Osteocyte (in vitro differentiated cells): ENCODE measurements around the gene MAPRE2. TPM values are rescaled to one million over a fixed set of nuclear protein-coding genes. Genes with fewer than 3 reads are reported as not detected.

Source experiments
- DNase-seq: peaks from one replicate; pipeline ENCODE4 v3.0.0; 2021; ENCODE audit warnings: mixed read lengths; ENCODE audit not compliant: unreplicated experiment; ENCODE audit errors: extremely low spot score
- H3K27ac Mint-ChIP-seq: one replicate; pipeline ENCODE4 v1.8.0; 2021; ENCODE audit warnings: mild to moderate bottlenecking, mixed read lengths; ENCODE audit not compliant: unreplicated experiment
- H3K27me3 Mint-ChIP-seq: one replicate; pipeline ENCODE4 v1.8.0; 2021; ENCODE audit warnings: mixed read lengths; ENCODE audit not compliant: unreplicated experiment
- H3K36me3 Mint-ChIP-seq: one replicate; pipeline ENCODE4 v1.8.0; 2021; ENCODE audit warnings: mixed read lengths; ENCODE audit not compliant: unreplicated experiment
- H3K4me1 Mint-ChIP-seq: one replicate; pipeline ENCODE4 v1.8.0; 2021; ENCODE audit warnings: mixed read lengths; ENCODE audit not compliant: unreplicated experiment
- H3K4me3 Mint-ChIP-seq: one replicate; pipeline ENCODE4 v1.8.0; 2021; ENCODE audit warnings: mild to moderate bottlenecking, moderate library complexity, mixed read lengths; ENCODE audit not compliant: unreplicated experiment
- H3K9me3 Mint-ChIP-seq: one replicate; pipeline ENCODE4 v1.8.0; 2021; ENCODE audit warnings: mixed read lengths; ENCODE audit not compliant: unreplicated experiment
- CTCF ChIP-seq: fragments of 200-600 bp; sonication (generic); IDR thresholded peaks from 2 replicates; pipeline ENCODE4 v1.5.0; 2021; ENCODE audit warnings: antibody characterized with exemption, mild to moderate bottlenecking, moderate library complexity
- total RNA-seq: library from RNA; stranded (reverse); gene quantifications from 2 replicates; pipeline ENCODE4 v1.2.1, GENCODE V29; 2021

MAPRE2 gene
- total RNA-seq, 1 donor from 2014 or later: 50.0 TPM

GRCh38 chr18:35137632-35138031 lies 96.4 kb downstream of the MAPRE2 start:
- Mint-ChIP-seq H3K9me3 (no peaks in the 10 kb centered on the region), H3K4me1 (no peaks in the 10 kb centered on the region), H3K36me3 (peaks cover 30% of the 10 kb centered on the region), H3K4me3 (no peak overlapping the region), H3K27me3 (no peaks in the 10 kb centered on the region), H3K27ac (no peak overlapping the region)
- DNase-seq: no peak
- no peak for TF ChIP-seq CTCF

- Mint-ChIP-seq H3K27me3 (no peaks in the 10 kb centered on the region), H3K9me3 (no peaks in the 10 kb centered on the region), H3K27ac (no peak overlapping the region), H3K36me3 (peaks cover 23% of the 10 kb centered on the region), H3K4me1 (no peaks in the 10 kb centered on the region), H3K4me3 (no peak overlapping the region)
- no peak for DNase-seq
- TF ChIP-seq CTCF: no peak
Measured at GRCh38 chr18:35138773-35139172, 97.6 kb downstream of the MAPRE2 start.

GRCh38 chr18:35139517-35139916 lies 98.3 kb downstream of the MAPRE2 start:
- Mint-ChIP-seq H3K4me3 (no peak overlapping the region), H3K36me3 (peaks cover 23% of the 10 kb centered on the region), H3K27me3 (no peaks in the 10 kb centered on the region), H3K9me3 (no peaks in the 10 kb centered on the region), H3K4me1 (no peaks in the 10 kb centered on the region), H3K27ac (no peak overlapping the region)
- TF ChIP-seq CTCF: no peak
- DNase-seq: no peak

GRCh38 chr18:35141077-35141476 lies 99.9 kb downstream of the MAPRE2 start:
- TF ChIP-seq CTCF: no peak
- H3K27me3 Mint-ChIP-seq: no peaks in the 10 kb centered on the region
- no peaks in the 10 kb centered on the region for H3K4me1 Mint-ChIP-seq
- H3K27ac Mint-ChIP-seq: no peak overlapping the region
- no peaks in the 10 kb centered on the region for H3K9me3 Mint-ChIP-seq
- peaks cover 20% of the 10 kb centered on the region for H3K36me3 Mint-ChIP-seq
- DNase-seq: no peak
- no peak overlapping the region for H3K4me3 Mint-ChIP-seq

GRCh38 chr18:35141567-35142274 lies 100.5 kb downstream of the MAPRE2 start:
- H3K4me3 Mint-ChIP-seq: no peak overlapping the region
- no peak for DNase-seq
- no peaks in the 10 kb centered on the region for H3K4me1 Mint-ChIP-seq
- no peak for TF ChIP-seq CTCF
- no peaks in the 10 kb centered on the region for H3K27me3 Mint-ChIP-seq
- H3K27ac Mint-ChIP-seq: no peak overlapping the region
- H3K9me3 Mint-ChIP-seq: no peaks in the 10 kb centered on the region
- H3K36me3 Mint-ChIP-seq: peaks cover 23% of the 10 kb centered on the region
